HepG2 (cell line): ENCODE measurements around the gene ARL4D. TPM values are rescaled to one million over a fixed set of nuclear protein-coding genes. Genes with fewer than 3 reads are reported as not detected.

Experiments
- CENPBD1 ChIP-seq: sonication (generic); formaldehyde crosslinking; IDR thresholded peaks from 2 replicates; pipeline ENCODE4 v1.8.0; 2022; ENCODE audit warnings: missing genetic modification reagents, low read depth, mild to moderate bottlenecking, borderline replicate concordance
- HNF1B ChIP-seq: sonication (generic); formaldehyde crosslinking; IDR thresholded peaks from 2 replicates; pipeline ENCODE4 v1.5.1; 2020; ENCODE audit warnings: mild to moderate bottlenecking, moderate library complexity, missing genetic modification reagents
- IRX3 ChIP-seq: sonication (generic); formaldehyde crosslinking; IDR thresholded peaks from 2 replicates; pipeline ENCODE4 v1.8.1; 2023; ENCODE audit warnings: mild to moderate bottlenecking, low read depth, missing genetic modification reagents, borderline replicate concordance
- KAT2B ChIP-seq: fragments of 150-350 bp; IDR thresholded peaks from 2 replicates; pipeline ENCODE4 v1.6.1; 2014; ENCODE audit warnings: low read depth, low read length, borderline replicate concordance
- MXD4 ChIP-seq: IDR thresholded peaks from 2 replicates; pipeline ENCODE4 v1.6.1; 2016; ENCODE audit warnings: mild to moderate bottlenecking, missing biosample characterization, missing genetic modification reagents
- PHF21A ChIP-seq: sonication (generic); formaldehyde crosslinking; IDR thresholded peaks from 2 replicates; pipeline ENCODE4 v1.5.0; 2020; ENCODE audit warnings: mild to moderate bottlenecking, missing genetic modification reagents
- POGK ChIP-seq: sonication (generic); formaldehyde crosslinking; conservative IDR thresholded peaks from 2 replicates; pipeline ENCODE4 v1.8.0; 2022; ENCODE audit warnings: mild to moderate bottlenecking, moderate library complexity, missing genetic modification reagents
- SMYD3 ChIP-seq: sonication (generic); formaldehyde crosslinking; IDR thresholded peaks from 2 replicates; pipeline ENCODE4 v1.8.1; 2023; ENCODE audit warnings: mild to moderate bottlenecking, missing genetic modification reagents
- ZKSCAN5 ChIP-seq: sonication (generic); formaldehyde crosslinking; IDR thresholded peaks from 2 replicates; pipeline ENCODE4 v1.5.1; 2020; ENCODE audit warnings: mild to moderate bottlenecking, missing genetic modification reagents
- ZNF121 ChIP-seq: sonication (generic); formaldehyde crosslinking; IDR thresholded peaks from 2 replicates; pipeline ENCODE4 v1.5.0; 2020; ENCODE audit warnings: mild to moderate bottlenecking, missing genetic modification reagents
- ZNF296 ChIP-seq: sonication (generic); formaldehyde crosslinking; conservative IDR thresholded peaks from 2 replicates; pipeline ENCODE4 v1.5.0; 2020; ENCODE audit warnings: mild to moderate bottlenecking, missing genetic modification reagents
- ZNF331 ChIP-seq: sonication (generic); formaldehyde crosslinking; IDR thresholded peaks from 2 replicates; pipeline ENCODE4 v1.4.0; 2020; ENCODE audit warnings: missing genetic modification reagents
- ZNF350 ChIP-seq: sonication (generic); formaldehyde crosslinking; IDR thresholded peaks from 2 replicates; pipeline ENCODE4 v1.4.0; 2020; ENCODE audit warnings: mild to moderate bottlenecking, low read depth, missing genetic modification reagents, borderline replicate concordance
- ZNF513 ChIP-seq: sonication (generic); formaldehyde crosslinking; conservative IDR thresholded peaks from 2 replicates; pipeline ENCODE4 v1.5.0; 2020; ENCODE audit warnings: missing genetic modification reagents
- ZNF598 ChIP-seq: sonication (generic); formaldehyde crosslinking; IDR thresholded peaks from 2 replicates; pipeline ENCODE4 v1.5.1; 2020; ENCODE audit warnings: mild to moderate bottlenecking, missing genetic modification reagents, borderline replicate concordance
- ZNF709 ChIP-seq: sonication (generic); formaldehyde crosslinking; IDR thresholded peaks from 2 replicates; pipeline ENCODE4 v1.5.0; 2020; ENCODE audit warnings: mild to moderate bottlenecking, missing genetic modification reagents
- ZNF768 ChIP-seq: sonication (generic); formaldehyde crosslinking; IDR thresholded peaks from 2 replicates; pipeline ENCODE4 v1.4.0; 2020; ENCODE audit warnings: missing genetic modification reagents
- polyA plus RNA-seq, 8 experiments: library from polyadenylated mRNA; depleted of rRNA in 3 of 8; stranded (reverse) in 7 of 8; unstranded in 1 of 8; fragments of >200 nt; fragmentation: Illumina TruSeq in 4 of 8; extraction: Trizol in 4 of 8; gene quantifications; 2 replicates each; pipeline versions ENCODE4 v1.2.1 to v1.2.3, GENCODE V29; 2011 to 2016; ENCODE audit warnings: low read depth in 4 of 8, missing spikeins in 1 of 8, mixed read lengths in 1 of 8; ENCODE audit not compliant: insufficient read depth in 1 of 8
- total RNA-seq, 5 experiments: library from RNA; depleted of rRNA; stranded (reverse); fragments of >200 nt; fragmentation: Illumina TruSeq; extraction: Trizol; gene quantifications; 2 replicates each; pipeline ENCODE4 v1.2.3, GENCODE V29; 2016; ENCODE audit warnings: low read depth in 1 of 5

Gene ARL4D
- total and polyA plus RNA-seq, 2 of the 13 experiments (the other 11 are each of a cell fraction or from before 2014, with no cell fraction given): 9.0 to 25.9 TPM

- TF ChIP-seq MXD4 (CRISPR knock-in tag): no peak
- TF ChIP-seq ZNF296 (CRISPR knock-in tag): no peak
- TF ChIP-seq ZNF598 (CRISPR knock-in tag): no peak
- peak; percentile 92 for TF ChIP-seq ZNF331 (CRISPR knock-in tag)
- no peak for TF ChIP-seq CENPBD1 (CRISPR knock-in tag)
- no peak for TF ChIP-seq KAT2B
- no peak for TF ChIP-seq ZNF768 (CRISPR knock-in tag)
- TF ChIP-seq ZNF513 (CRISPR knock-in tag): no peak; the same call in 1 of the 2 replicates
- TF ChIP-seq PHF21A: peak; percentile 98
- no peak for TF ChIP-seq SMYD3 (CRISPR knock-in tag)
- no peak for TF ChIP-seq IRX3 (CRISPR knock-in tag)
- TF ChIP-seq ZNF350 (CRISPR knock-in tag): peak; percentile 96
- peak; percentile 34; the same call in 1 of the 2 replicates for TF ChIP-seq POGK (CRISPR knock-in tag)
- TF ChIP-seq ZNF121 (CRISPR knock-in tag): no peak; the same call in 1 of the 2 replicates
- TF ChIP-seq ZNF709 (CRISPR knock-in tag): no peak
- no peak for TF ChIP-seq ZKSCAN5 (CRISPR knock-in tag)
- TF ChIP-seq HNF1B (CRISPR knock-in tag): peak; percentile 99
Measured at GRCh38 chr17:43449470-43450248, 50.9 kb downstream of the ARL4D start (continued).
